Cardiac muscle cell (in vitro differentiated cells and primary cell): ENCODE data around the gene GDA. TPM values are rescaled to one million over a fixed set of nuclear protein-coding genes. Genes with fewer than 3 reads are reported as not detected.

Experiments
- DNase-seq, 2 donors: peaks; one replicate each; pipeline versions ENCODE4 v3.0.0 to v3.0.0-alpha.2; 2010 to 2017; ENCODE audit warnings: low read depth in 1 of 2, low spot score in 1 of 2
- H3K27ac ChIP-seq: fragments of 200-600 bp; sonication (generic); 2 replicates; pipeline ENCODE4 v1.5.1; 2016
- H3K27me3 ChIP-seq: fragments of 200-600 bp; sonication (generic); 2 replicates; pipeline ENCODE4 v1.6.0; 2016; ENCODE audit warnings: control low read depth
- H3K36me3 ChIP-seq: fragments of 200-600 bp; sonication (generic); 2 replicates; pipeline ENCODE4 v1.5.1; 2016; ENCODE audit warnings: control low read depth
- H3K4me1 ChIP-seq: fragments of 200-600 bp; sonication (generic); 2 replicates; pipeline ENCODE4 v1.8.1; 2017; ENCODE audit warnings: low read depth, mild to moderate bottlenecking, mixed run types
- H3K4me3 ChIP-seq: fragments of 200-600 bp; sonication (generic); 2 replicates; pipeline ENCODE4 v1.5.1; 2016; ENCODE audit warnings: mild to moderate bottlenecking
- H3K9me3 ChIP-seq: fragments of 200-600 bp; sonication (generic); 2 replicates; pipeline ENCODE4 v1.5.1; 2017; ENCODE audit warnings: low read depth, mild to moderate bottlenecking, control low read depth
- CTCF ChIP-seq: IDR thresholded peaks from 2 replicates; pipeline ENCODE4 v1.5.1; 2012; ENCODE audit warnings: low read depth, mild to moderate bottlenecking, low read length
- polyA plus RNA-seq: library from polyadenylated mRNA; unstranded; fragments of >200 nt; fragmentation: Nextera tagmentation; extraction: Ambion mirVana; gene quantifications from 2 replicates; pipeline ENCODE4 v1.2.1, GENCODE V29; 2016
- total RNA-seq: library from RNA; depleted of rRNA; stranded (reverse); fragments of >200 nt; gene quantifications from 2 replicates; pipeline ENCODE4 v1.2.3, GENCODE V29; 2016

The GDA gene
- total and polyA plus RNA-seq, 2 experiments from 2014 or later, result 0.18 to 0.59 TPM

GRCh38 chr9:72150127-72150526, 887 bp downstream of the GDA start:
- Histone ChIP-seq H3K27me3 (peaks cover 45% of the 10 kb centered on the region), H3K4me1 (no peaks in the 10 kb centered on the region), H3K9me3 (no peaks in the 10 kb centered on the region), H3K36me3 (no peaks in the 10 kb centered on the region), H3K4me3 (no peak overlapping the region), H3K27ac (no peak overlapping the region)
- TF ChIP-seq CTCF, result no peak
- DNase-seq, result no peak

GRCh38 chr9:72150661-72151060, 1.4 kb downstream of the GDA start:
- no peak for TF ChIP-seq CTCF
- no peak overlapping the region for H3K27ac ChIP-seq

GRCh38 chr9:72151104-72151503, 1.9 kb downstream of the GDA start:
- Histone ChIP-seq H3K4me1 (no peaks in the 10 kb centered on the region), H3K36me3 (no peaks in the 10 kb centered on the region), H3K9me3 (no peaks in the 10 kb centered on the region), H3K27me3 (peaks cover 45% of the 10 kb centered on the region), H3K27ac (no peak overlapping the region), H3K4me3 (no peak overlapping the region)
- no peak for DNase-seq
- TF ChIP-seq CTCF, result no peak

More at GRCh38 chr9:72150661-72151060, 1.4 kb downstream of the GDA start:
- no peaks in the 10 kb centered on the region for H3K4me1 ChIP-seq
- H3K9me3 ChIP-seq, result no peaks in the 10 kb centered on the region
- DNase-seq, result no peak
- no peaks in the 10 kb centered on the region for H3K36me3 ChIP-seq
- peaks cover 45% of the 10 kb centered on the region for H3K27me3 ChIP-seq
- H3K4me3 ChIP-seq, result no peak overlapping the region

GRCh38 chr9:72154468-72155285, 5.4 kb downstream of the GDA start:
- Histone ChIP-seq H3K27me3 (peaks cover 16% of the 10 kb centered on the region), H3K9me3 (no peaks in the 10 kb centered on the region), H3K4me1 (no peaks in the 10 kb centered on the region), H3K4me3 (no peak overlapping the region), H3K36me3 (no peaks in the 10 kb centered on the region), H3K27ac (no peak overlapping the region)
- no peak for DNase-seq
- no peak for TF ChIP-seq CTCF

GRCh38 chr9:72155301-72155700, 6.1 kb downstream of the GDA start:
- Histone ChIP-seq H3K36me3 (no peaks in the 10 kb centered on the region), H3K4me3 (no peak overlapping the region), H3K27ac (no peak overlapping the region), H3K27me3 (peaks cover 10% of the 10 kb centered on the region), H3K4me1 (no peaks in the 10 kb centered on the region), H3K9me3 (no peaks in the 10 kb centered on the region)
- no peak for TF ChIP-seq CTCF
- no peak for DNase-seq
